Left renal pelvis (tissue), 4 donors: ENCODE measurements around the gene CTDSP1. TPM values are rescaled to one million over a fixed set of nuclear protein-coding genes. Genes with fewer than 3 reads are reported as not detected.

ENCODE experiments used
- DNase-seq, 4 donors: peaks; one replicate each; pipeline ENCODE4 v3.0.0-alpha.2; 2013; ENCODE audit warnings: low read depth in 4 of 4, low spot score in 3 of 4
- polyA plus RNA-seq, 4 donors: library from polyadenylated mRNA; unstranded; fragments of 120-200 nt; gene quantifications; one replicate each; pipeline ENCODE4 v1.2.1, GENCODE V29; 2013; ENCODE audit not compliant: insufficient read length in 4 of 4

The CTDSP1 gene
- polyA plus RNA-seq, 4 donors = 131 to 162 (median 132) TPM

DNA sequence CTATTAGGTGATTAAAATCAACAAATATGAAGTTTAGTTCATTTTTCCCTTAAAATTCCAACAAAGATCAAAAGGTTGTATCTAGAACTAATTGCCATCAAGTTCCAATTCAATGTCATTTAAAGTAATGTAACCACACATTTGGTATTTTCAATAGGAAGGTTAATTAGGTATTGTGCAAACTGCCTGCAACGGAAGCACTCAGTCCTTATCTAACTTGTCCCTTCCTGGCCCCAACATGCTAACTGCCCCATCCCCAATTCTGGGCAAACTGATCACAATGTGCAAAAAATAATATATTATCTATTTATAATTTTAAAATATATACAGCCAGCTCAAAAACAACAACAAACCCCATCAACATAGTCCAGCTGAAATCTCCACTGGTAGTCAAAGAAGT, 52.4 kb downstream of the CTDSP1 start:
- DNase-seq = no peak

Other genes with a start within 250 kb of the CTDSP1 start
- gene CXCR1, start 232.9 kb upstream of the CTDSP1 start, polyA plus RNA-seq = under 1 TPM in 1 of 4 donors, not detected in 3; 0.55 TPM
- 100 to 1,000 TPM; 216 to 275 (median 255) TPM for gene ARPC2, start 182.7 kb upstream of the CTDSP1 start, polyA plus RNA-seq
- 1 to 10 TPM; 1.6 to 2.8 (median 1.9) TPM for gene GPBAR1, start 138.9 kb upstream of the CTDSP1 start, polyA plus RNA-seq
- 100 to 1,000 TPM in 3 of 4 donors, 10 to 100 TPM in 1; 75.6 to 140 (median 117) TPM for gene AAMP, start 129.7 kb upstream of the CTDSP1 start, polyA plus RNA-seq
- gene PNKD, start 129.3 kb upstream of the CTDSP1 start, polyA plus RNA-seq = 100 to 1,000 TPM in 2 of 4 donors, 10 to 100 TPM in 2; 46.5 to 127 (median 96.1) TPM
- gene TMBIM1, start 107.4 kb upstream of the CTDSP1 start, polyA plus RNA-seq = 10 to 100 TPM; 72.2 to 94.0 (median 86.5) TPM
- 1 to 10 TPM in 3 of 4 donors, under 1 TPM in 1; 0.19 to 6.5 (median 4.9) TPM for gene CATIP, start 43.0 kb upstream of the CTDSP1 start, polyA plus RNA-seq
- gene SLC11A1, start 17.6 kb upstream of the CTDSP1 start, polyA plus RNA-seq = 1 to 10 TPM in 2 of 4 donors, under 1 TPM in 2; 0.57 to 1.5 (median 1.0) TPM
- gene VIL1, start 19.3 kb downstream of the CTDSP1 start, polyA plus RNA-seq = 10 to 100 TPM in 3 of 4 donors, under 1 TPM in 1; 0.75 to 28.8 (median 19.5) TPM
- gene USP37, start 168.5 kb downstream of the CTDSP1 start, polyA plus RNA-seq = 10 to 100 TPM; 13.8 to 18.6 (median 17.3) TPM
- gene CNOT9, start 169.0 kb downstream of the CTDSP1 start, polyA plus RNA-seq = 10 to 100 TPM; 44.2 to 62.8 (median 51.5) TPM
- gene PLCD4, start 208.0 kb downstream of the CTDSP1 start, polyA plus RNA-seq = 10 to 100 TPM in 2 of 4 donors, 1 to 10 TPM in 2; 7.4 to 11.8 (median 8.7) TPM